Endodermal cell (in vitro differentiated cells): ENCODE data around the gene CBX7. TPM values are rescaled to one million over a fixed set of nuclear protein-coding genes. Genes with fewer than 3 reads are reported as not detected.
A peak's percentile ranks its signal among the peaks of the same experiment; 100 is the strongest.

Experiments
- DNase-seq: peaks from one replicate; pipeline ENCODE4 v3.0.0-alpha.2; 2017
- H3K27ac ChIP-seq: 2 replicates; pipeline ENCODE4 v1.5.1; 2013; ENCODE audit warnings: mild to moderate bottlenecking, low read depth, low read length, moderate library complexity
- H3K27me3 ChIP-seq: 2 replicates; pipeline ENCODE4 v1.6.1; 2013; ENCODE audit warnings: mild to moderate bottlenecking, low read length, moderate library complexity; ENCODE audit not compliant: insufficient read depth, control insufficient read depth, poor library complexity, severe bottlenecking
- H3K36me3 ChIP-seq: 2 replicates; pipeline ENCODE4 v1.7.0; 2013; ENCODE audit warnings: mild to moderate bottlenecking, low read length, moderate library complexity; ENCODE audit not compliant: control insufficient read depth, insufficient read depth
- H3K4me1 ChIP-seq: one replicate; pipeline ENCODE4 v1.7.0; 2013; ENCODE audit warnings: low read length; ENCODE audit not compliant: control insufficient read depth, insufficient read depth
- H3K4me3 ChIP-seq: 2 replicates; pipeline ENCODE4 v1.5.1; 2013; ENCODE audit warnings: mild to moderate bottlenecking, low read length, moderate library complexity
- H3K9ac ChIP-seq: 2 replicates; pipeline ENCODE4 v1.6.1; 2013; ENCODE audit warnings: mild to moderate bottlenecking, low read length, moderate library complexity; ENCODE audit not compliant: poor library complexity, severe bottlenecking; ENCODE audit errors: extremely low read depth
- H3K9me3 ChIP-seq: 2 replicates; pipeline ENCODE4 v1.6.1; 2013; ENCODE audit warnings: mild to moderate bottlenecking, low read length, moderate library complexity; ENCODE audit not compliant: control insufficient read depth
- H3K27ac Mint-ChIP-seq: 2 replicates; pipeline ENCODE4 v1.8.0; 2020; ENCODE audit warnings: mixed read lengths
- H3K27me3 Mint-ChIP-seq: 2 replicates; pipeline ENCODE4 v1.8.0; 2021; ENCODE audit warnings: mild to moderate bottlenecking, mixed read lengths; ENCODE audit not compliant: insufficient read depth
- H3K36me3 Mint-ChIP-seq: 2 replicates; pipeline ENCODE4 v1.8.0; 2020; ENCODE audit warnings: low read depth, mixed read lengths
- H3K4me1 Mint-ChIP-seq: 2 replicates; pipeline ENCODE4 v1.8.0; 2020; ENCODE audit warnings: mixed read lengths
- H3K4me3 Mint-ChIP-seq: 2 replicates; pipeline ENCODE4 v1.8.0; 2020; ENCODE audit warnings: mild to moderate bottlenecking, moderate library complexity, mixed read lengths
- H3K9me3 Mint-ChIP-seq: 2 replicates; pipeline ENCODE4 v1.8.0; 2020; ENCODE audit warnings: mild to moderate bottlenecking, mixed read lengths
- WGBS, 2 experiments: methylation state at CpG; one replicate each; pipeline versions ENCODE4 v1.1.5 to v1.1.7; 2013; ENCODE audit warnings: missing lambda C conversion rate in 2 of 2, mixed read lengths in 1 of 2; ENCODE audit not compliant: insufficient coverage in 1 of 2, insufficient read length in 1 of 2; 5-methylcytosine and 5-hydroxymethylcytosine counted together
- total RNA-seq, 2 donors: library from RNA; stranded (reverse); fragmentation: NEBNext Ultra II Directional in 1 of 2; extraction: Animal tissue kit (Norgen Biotek cat#: 25700) in 1 of 2; gene quantifications; 2 replicates in 1 of 2; 3 replicates in 1 of 2; pipeline ENCODE4 v1.2.1, GENCODE V29; 2021
- TF ChIP-seq, protein P1 (sequence below): fragments of 200-600 bp; sonication (generic); conservative IDR thresholded peaks from 2 replicates; pipeline ENCODE4 v1.5.0; 2021; ENCODE audit warnings: antibody characterized with exemption, mild to moderate bottlenecking

The CBX7 gene
- total RNA-seq, 2 donors from 2014 or later, result 14.2 to 22.0 TPM

DNA sequence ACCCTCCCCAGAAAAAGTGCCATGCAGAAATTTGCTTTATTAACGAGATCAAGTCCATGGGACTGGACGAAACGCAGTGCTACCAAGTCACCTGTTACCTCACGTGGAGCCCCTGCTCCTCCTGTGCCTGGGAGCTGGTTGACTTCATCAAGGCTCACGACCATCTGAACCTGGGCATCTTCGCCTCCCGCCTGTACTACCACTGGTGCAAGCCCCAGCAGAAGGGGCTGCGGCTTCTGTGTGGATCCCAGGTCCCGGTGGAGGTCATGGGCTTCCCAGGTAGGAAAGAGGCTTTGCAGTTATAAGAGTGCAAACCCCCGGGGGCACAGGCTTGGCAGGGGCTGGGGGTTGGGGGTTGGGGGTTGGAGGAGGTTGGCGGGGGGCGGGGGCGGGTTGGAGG lies 51.3 kb downstream of the CBX7 start:
- DNase-seq, result no peak
- no peak overlapping the region for H3K4me3 ChIP-seq
- no peaks in the 10 kb centered on the region for H3K4me1 ChIP-seq
- 86 to 89% methylated on average over 8 to 9 of the region's 13 CpGs for WGBS, 2 experiments
- H3K9me3 ChIP-seq, result no peaks in the 10 kb centered on the region
- Mint-ChIP-seq H3K9me3 (no peaks in the 10 kb centered on the region), H3K27me3 (no peaks in the 10 kb centered on the region), H3K36me3 (no peaks in the 10 kb centered on the region), H3K4me3 (no peak overlapping the region), H3K4me1 (peaks cover 12% of the 10 kb centered on the region), H3K27ac (no peak overlapping the region)
- no peak overlapping the region for H3K27ac ChIP-seq
- H3K36me3 ChIP-seq, result no peaks in the 10 kb centered on the region
- no peak overlapping the region for H3K9ac ChIP-seq
- TF ChIP-seq, protein P1, sequence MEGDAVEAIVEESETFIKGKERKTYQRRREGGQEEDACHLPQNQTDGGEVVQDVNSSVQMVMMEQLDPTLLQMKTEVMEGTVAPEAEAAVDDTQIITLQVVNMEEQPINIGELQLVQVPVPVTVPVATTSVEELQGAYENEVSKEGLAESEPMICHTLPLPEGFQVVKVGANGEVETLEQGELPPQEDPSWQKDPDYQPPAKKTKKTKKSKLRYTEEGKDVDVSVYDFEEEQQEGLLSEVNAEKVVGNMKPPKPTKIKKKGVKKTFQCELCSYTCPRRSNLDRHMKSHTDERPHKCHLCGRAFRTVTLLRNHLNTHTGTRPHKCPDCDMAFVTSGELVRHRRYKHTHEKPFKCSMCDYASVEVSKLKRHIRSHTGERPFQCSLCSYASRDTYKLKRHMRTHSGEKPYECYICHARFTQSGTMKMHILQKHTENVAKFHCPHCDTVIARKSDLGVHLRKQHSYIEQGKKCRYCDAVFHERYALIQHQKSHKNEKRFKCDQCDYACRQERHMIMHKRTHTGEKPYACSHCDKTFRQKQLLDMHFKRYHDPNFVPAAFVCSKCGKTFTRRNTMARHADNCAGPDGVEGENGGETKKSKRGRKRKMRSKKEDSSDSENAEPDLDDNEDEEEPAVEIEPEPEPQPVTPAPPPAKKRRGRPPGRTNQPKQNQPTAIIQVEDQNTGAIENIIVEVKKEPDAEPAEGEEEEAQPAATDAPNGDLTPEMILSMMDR, result no peak
- H3K27me3 ChIP-seq, result no peaks in the 10 kb centered on the region

DNA sequence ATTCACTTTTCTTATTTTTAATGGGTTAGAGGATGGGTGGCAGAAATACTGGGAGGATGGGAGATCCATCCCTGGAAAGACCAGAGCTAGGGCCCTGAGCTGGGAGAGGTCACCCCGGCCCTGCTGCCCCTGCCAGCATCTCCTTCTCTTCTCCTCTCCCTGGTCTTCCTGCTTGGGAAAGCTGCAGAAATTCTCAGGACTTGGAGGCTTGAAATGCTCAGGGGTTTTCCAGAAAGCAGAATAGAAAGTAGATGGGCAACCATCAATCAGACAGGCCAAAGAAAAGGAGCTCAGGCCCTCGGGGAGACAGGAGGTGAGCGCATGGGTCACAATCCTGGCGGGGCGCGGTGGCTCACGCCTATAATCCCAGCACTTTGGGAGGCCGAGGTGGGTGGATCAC lies 53.9 kb downstream of the CBX7 start:
- Histone ChIP-seq H3K4me1 (no peaks in the 10 kb centered on the region), H3K36me3 (no peaks in the 10 kb centered on the region), H3K4me3 (no peak overlapping the region), H3K9me3 (no peaks in the 10 kb centered on the region), H3K9ac (no peak overlapping the region), H3K27me3 (no peaks in the 10 kb centered on the region), H3K27ac (no peak overlapping the region)
- Mint-ChIP-seq H3K27ac (no peak overlapping the region), H3K36me3 (no peaks in the 10 kb centered on the region), H3K27me3 (no peaks in the 10 kb centered on the region), H3K4me1 (peaks cover 17% of the 10 kb centered on the region), H3K9me3 (no peaks in the 10 kb centered on the region), H3K4me3 (no peak overlapping the region)
- DNase-seq, result no peak
- 94% methylated on average over 8 of the region's 8 CpGs; no CpG with 5 or more reads in 1 of the 2 experiments for WGBS, 2 experiments
- TF ChIP-seq, protein P1, result no peak

DNA sequence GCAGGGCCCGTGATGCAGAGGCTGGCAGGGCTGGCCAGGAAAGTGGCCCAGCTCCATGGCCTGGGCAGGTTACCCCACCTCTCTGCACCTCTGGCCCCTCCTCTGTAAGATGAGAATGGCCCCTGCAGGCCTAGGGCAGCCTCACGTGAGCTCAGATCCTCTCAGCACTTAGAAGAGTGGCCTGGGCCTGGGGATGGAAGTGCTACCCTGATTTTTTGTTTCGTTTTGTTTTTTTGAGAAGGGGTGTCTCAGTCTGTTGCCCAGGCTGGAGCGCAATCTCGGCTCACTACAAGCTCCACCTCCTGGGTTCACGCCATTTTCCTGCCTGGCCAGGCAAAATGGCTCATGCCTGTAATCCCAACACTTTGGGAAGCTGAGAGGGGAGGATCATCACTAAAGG lies 54.5 kb downstream of the CBX7 start:
- Mint-ChIP-seq H3K27ac (peak overlapping the region; percentile 66), H3K4me3 (no peak overlapping the region), H3K27me3 (no peaks in the 10 kb centered on the region), H3K36me3 (no peaks in the 10 kb centered on the region), H3K9me3 (no peaks in the 10 kb centered on the region), H3K4me1 (peaks cover 17% of the 10 kb centered on the region)
- no peaks in the 10 kb centered on the region for H3K27me3 ChIP-seq
- H3K4me3 ChIP-seq, result no peak overlapping the region
- no peaks in the 10 kb centered on the region for H3K9me3 ChIP-seq
- 51 to 58% methylated on average over 5 to 6 of the region's 6 CpGs for WGBS, 2 experiments
- H3K9ac ChIP-seq, result no peak overlapping the region
- DNase-seq, result peak; percentile 87
- TF ChIP-seq, protein P1, result no peak
- no peak overlapping the region for H3K27ac ChIP-seq
- no peaks in the 10 kb centered on the region for H3K4me1 ChIP-seq
- no peaks in the 10 kb centered on the region for H3K36me3 ChIP-seq
